Measurements from ENCODE around the gene GNG8. TPM values are rescaled to one million over a fixed set of nuclear protein-coding genes. Genes with fewer than 3 reads are reported as not detected.

The GNG8 gene
- total and polyA plus RNA-seq, 10 of the 15 experiments (the other 5 are each of a cell fraction or from before 2014, with no cell fraction given): 1.2 to 6.6 (median 2.7) TPM; not detected in 6

DNA sequence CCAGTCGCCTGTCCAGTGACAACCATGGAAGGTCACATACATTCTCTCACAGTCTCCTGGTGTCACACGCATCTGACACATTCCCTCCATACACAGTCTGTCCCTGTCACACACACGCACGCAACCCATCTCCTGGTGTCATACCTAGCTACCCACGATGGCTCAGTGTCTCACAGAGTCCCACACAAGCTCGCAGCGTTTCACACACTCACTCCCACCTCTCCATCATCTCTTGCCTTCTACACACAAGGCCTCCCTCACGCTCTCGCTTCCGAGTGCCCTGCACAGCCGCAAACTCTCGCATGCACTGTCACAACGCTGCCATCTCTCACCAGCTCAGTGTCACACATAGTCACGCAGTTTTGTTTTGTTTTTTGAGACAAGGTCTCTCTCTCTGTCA is 1.2 kb upstream of the GNG8 start:
- DNase-seq (ENCODE audit: low read depth, low spot score): no peak
- WGBS (ENCODE audit: insufficient coverage, insufficient replicate concordance, low lambda C conversion rate, missing lambda C conversion rate): 81% methylated on average over 14 of the region's 14 CpGs
- H3K4me2 ChIP-seq (ENCODE audit: control insufficient read depth, insufficient read depth): no peak overlapping the region
- no peak for ATAC-seq
- TF ChIP-seq, protein P1, sequence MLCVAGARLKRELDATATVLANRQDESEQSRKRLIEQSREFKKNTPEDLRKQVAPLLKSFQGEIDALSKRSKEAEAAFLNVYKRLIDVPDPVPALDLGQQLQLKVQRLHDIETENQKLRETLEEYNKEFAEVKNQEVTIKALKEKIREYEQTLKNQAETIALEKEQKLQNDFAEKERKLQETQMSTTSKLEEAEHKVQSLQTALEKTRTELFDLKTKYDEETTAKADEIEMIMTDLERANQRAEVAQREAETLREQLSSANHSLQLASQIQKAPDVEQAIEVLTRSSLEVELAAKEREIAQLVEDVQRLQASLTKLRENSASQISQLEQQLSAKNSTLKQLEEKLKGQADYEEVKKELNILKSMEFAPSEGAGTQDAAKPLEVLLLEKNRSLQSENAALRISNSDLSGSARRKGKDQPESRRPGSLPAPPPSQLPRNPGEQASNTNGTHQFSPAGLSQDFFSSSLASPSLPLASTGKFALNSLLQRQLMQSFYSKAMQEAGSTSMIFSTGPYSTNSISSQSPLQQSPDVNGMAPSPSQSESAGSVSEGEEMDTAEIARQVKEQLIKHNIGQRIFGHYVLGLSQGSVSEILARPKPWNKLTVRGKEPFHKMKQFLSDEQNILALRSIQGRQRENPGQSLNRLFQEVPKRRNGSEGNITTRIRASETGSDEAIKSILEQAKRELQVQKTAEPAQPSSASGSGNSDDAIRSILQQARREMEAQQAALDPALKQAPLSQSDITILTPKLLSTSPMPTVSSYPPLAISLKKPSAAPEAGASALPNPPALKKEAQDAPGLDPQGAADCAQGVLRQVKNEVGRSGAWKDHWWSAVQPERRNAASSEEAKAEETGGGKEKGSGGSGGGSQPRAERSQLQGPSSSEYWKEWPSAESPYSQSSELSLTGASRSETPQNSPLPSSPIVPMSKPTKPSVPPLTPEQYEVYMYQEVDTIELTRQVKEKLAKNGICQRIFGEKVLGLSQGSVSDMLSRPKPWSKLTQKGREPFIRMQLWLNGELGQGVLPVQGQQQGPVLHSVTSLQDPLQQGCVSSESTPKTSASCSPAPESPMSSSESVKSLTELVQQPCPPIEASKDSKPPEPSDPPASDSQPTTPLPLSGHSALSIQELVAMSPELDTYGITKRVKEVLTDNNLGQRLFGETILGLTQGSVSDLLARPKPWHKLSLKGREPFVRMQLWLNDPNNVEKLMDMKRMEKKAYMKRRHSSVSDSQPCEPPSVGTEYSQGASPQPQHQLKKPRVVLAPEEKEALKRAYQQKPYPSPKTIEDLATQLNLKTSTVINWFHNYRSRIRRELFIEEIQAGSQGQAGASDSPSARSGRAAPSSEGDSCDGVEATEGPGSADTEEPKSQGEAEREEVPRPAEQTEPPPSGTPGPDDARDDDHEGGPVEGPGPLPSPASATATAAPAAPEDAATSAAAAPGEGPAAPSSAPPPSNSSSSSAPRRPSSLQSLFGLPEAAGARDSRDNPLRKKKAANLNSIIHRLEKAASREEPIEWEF (IDR thresholded peaks at IDR 0.05; ENCODE audit: insufficient replicate concordance, low read depth, low read length): no peak
- TF ChIP-seq PBX3 (IDR thresholded peaks at IDR 0.05; ENCODE audit: insufficient replicate concordance, low read depth, low read length): peak; percentile 37
- TF ChIP-seq, protein P2, sequence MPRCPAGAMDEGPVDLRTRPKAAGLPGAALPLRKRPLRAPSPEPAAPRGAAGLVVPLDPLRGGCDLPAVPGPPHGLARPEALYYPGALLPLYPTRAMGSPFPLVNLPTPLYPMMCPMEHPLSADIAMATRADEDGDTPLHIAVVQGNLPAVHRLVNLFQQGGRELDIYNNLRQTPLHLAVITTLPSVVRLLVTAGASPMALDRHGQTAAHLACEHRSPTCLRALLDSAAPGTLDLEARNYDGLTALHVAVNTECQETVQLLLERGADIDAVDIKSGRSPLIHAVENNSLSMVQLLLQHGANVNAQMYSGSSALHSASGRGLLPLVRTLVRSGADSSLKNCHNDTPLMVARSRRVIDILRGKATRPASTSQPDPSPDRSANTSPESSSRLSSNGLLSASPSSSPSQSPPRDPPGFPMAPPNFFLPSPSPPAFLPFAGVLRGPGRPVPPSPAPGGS (IDR thresholded peaks at IDR 0.05; ENCODE audit: borderline replicate concordance, insufficient read depth, low read depth, low read length, poor library complexity, severe bottlenecking): peak; percentile 97
- no peak for FAIRE-seq
- peaks cover 25% of the 10 kb centered on the region for H3K4me1 ChIP-seq (ENCODE audit: control insufficient read depth, insufficient read depth, low read length)
- ChIA-PET POLR2A (interaction anchor here (0.5 to 0.9 kb wide), 4 partner anchors 14 to 111 kb away, joined by 3 to 5 read pairs (median 4); no protein-coding TSS in a partner anchor), RAD21 (ENCODE audit: unreplicated experiment) (interaction anchor here (0.6 to 1.9 kb wide), 5 partner anchors 13 to 92 kb away, joined by 3 to 18 read pairs (median 7); partner anchors contain the start of gene DACT3), SMC1A (ENCODE audit: uncharacterized antibody, unreplicated experiment) (interaction anchor here (1.1 to 2.0 kb wide), 5 partner anchors 12 to 105 kb away, joined by 3 to 17 read pairs (median 5); partner anchors contain the start of genes DACT3 and PTGIR), CTCF (interaction anchor here (0.8 to 1.7 kb wide), 5 partner anchors 9 to 116 kb away, joined by 3 to 12 read pairs (median 7); no protein-coding TSS in a partner anchor)
- no peaks in the 10 kb centered on the region for H3K36me3 ChIP-seq (ENCODE audit: control insufficient read depth in 2 of 2, insufficient read depth in 2 of 2, low read length in 1 of 2)
- H2AFZ ChIP-seq (ENCODE audit: control insufficient read depth, low read depth, low read length): no peak overlapping the region
- H3K9ac ChIP-seq (ENCODE audit: control insufficient read depth, insufficient read depth, low read length): no peak overlapping the region
- H3K9me3 ChIP-seq (replicated peaks; ENCODE audit: control insufficient read depth, insufficient read depth, low read length): no peaks in the 10 kb centered on the region; the same call in 2 of the 3 replicates
- no TSS peak for BruUV-seq (replicated peaks)
- H3K79me2 ChIP-seq (ENCODE audit: control insufficient read depth, insufficient read depth, low read length): no peaks in the 10 kb centered on the region
- intact Hi-C loops (cut with micrococcal nuclease; ENCODE audit: unreplicated experiment) (no loop called here), in situ Hi-C loops (cut with MboI) (no loop called here)
- no peak overlapping the region for H3K4me3 ChIP-seq
- H3K27me3 ChIP-seq (replicated peaks in 1 of 2; ENCODE audit: control insufficient read depth in 2 of 2, insufficient read depth in 2 of 2, low read length in 1 of 2): peaks cover 0 to 3% of the 10 kb centered on the region in 2 experiments; a peak in 1 of 4 replicates
- H4K20me1 ChIP-seq (ENCODE audit: control insufficient read depth, insufficient read depth): no peaks in the 10 kb centered on the region
- no peak overlapping the region for H3K27ac ChIP-seq (ENCODE audit: control insufficient read depth, insufficient read depth)
